Gastrocnemius medialis (tissue), 4 donors: ENCODE results near the gene MYH3. TPM values are rescaled to one million over a fixed set of nuclear protein-coding genes. Genes with fewer than 3 reads are reported as not detected.

Source experiments
- ATAC-seq, 2 donors: fragments of 150-250 bp; one replicate each; pipeline ENCODE4 v1.9.1; 2016
- DNase-seq, 2 donors: peaks; one replicate each; pipeline ENCODE4 v3.0.0-alpha.2; 2019
- H3K27ac ChIP-seq, 4 donors: fragments of 200-600 bp; sonication (generic); 1 replicate in 1 of 4; 2 replicates in 3 of 4; pipeline ENCODE4 v1.5.1; 2016 to 2018; ENCODE audit warnings: mild to moderate bottlenecking in 2 of 4, moderate library complexity in 1 of 4
- H3K27me3 ChIP-seq, 3 donors: fragments of 200-600 bp; sonication (generic) in 2 of 3; 1 replicate in 1 of 3; 2 replicates in 2 of 3; pipeline versions ENCODE4 v1.5.1 to v1.6.0; 2016 to 2019; ENCODE audit warnings: mild to moderate bottlenecking in 1 of 3, moderate library complexity in 1 of 3
- H3K36me3 ChIP-seq, 2 donors: fragments of 200-600 bp; sonication (generic) in 1 of 2; one replicate each; pipeline ENCODE4 v1.5.1; 2017 to 2018
- H3K4me1 ChIP-seq, 2 donors: fragments of 200-600 bp; sonication (generic) in 1 of 2; one replicate each; pipeline ENCODE4 v1.5.1; 2016 to 2017; ENCODE audit warnings: mild to moderate bottlenecking in 2 of 2
- H3K4me3 ChIP-seq, 4 donors: fragments of 200-600 bp; sonication (generic) in 3 of 4; 1 replicate in 1 of 4; 2 replicates in 3 of 4; pipeline ENCODE4 v1.5.1; 2016 to 2019; ENCODE audit warnings: mild to moderate bottlenecking in 2 of 4
- H3K9me3 ChIP-seq, 3 donors: fragments of 200-600 bp; sonication (generic) in 2 of 3; 1 replicate in 1 of 3; 2 replicates in 2 of 3; pipeline ENCODE4 v1.5.1; 2016 to 2019
- CTCF ChIP-seq, 5 experiments: fragments of 450-650 bp in 3 of 5; fragments of 200-600 bp in 2 of 5; sonication (generic) in 2 of 5; IDR thresholded peaks in 4 of 5; conservative IDR thresholded peaks in 1 of 5; 1 replicate in 4 of 5; 2 replicates in 1 of 5; pipeline ENCODE4 v1.5.1; 2016 to 2019; ENCODE audit warnings: antibody characterized with exemption in 5 of 5, mild to moderate bottlenecking in 3 of 5, moderate library complexity in 3 of 5
- POLR2A ChIP-seq, 2 donors: fragments of 450-650 bp; IDR thresholded peaks; one replicate each; pipeline ENCODE4 v1.6.1; 2017; ENCODE audit warnings: antibody characterized with exemption in 2 of 2, mild to moderate bottlenecking in 2 of 2, moderate library complexity in 2 of 2
- in situ Hi-C, 4 donors: fragments of 200-750 bp; cut with MboI; loops; one replicate each; pipeline versions ENCODE4 v1.15.0 to v1.8.0; 2017; ENCODE audit warnings: low sequenced_read_pairs in 4 of 4
- intact Hi-C: fragments of 100-400 bp; cut with DNase I; formaldehyde crosslinking; loops from one replicate; pipeline ENCODE4 v1.15.1; 2023; ENCODE audit warnings: low total_unique reads
- total RNA-seq, 4 donors: library from RNA; depleted of rRNA; stranded (reverse); fragments of >200 nt; gene quantifications; one replicate each; pipeline versions ENCODE4 v1.1.0 to v1.2.3, GENCODE V29; 2016

The MYH3 gene
- total RNA-seq, 4 donors from 2014 or later = 1.5 to 17.6 (median 5.3) TPM

GRCh38 chr17:10638151-10638550 lies 19.0 kb downstream of the MYH3 start:
- H3K4me3 ChIP-seq = no peak overlapping the region
- DNase-seq (no peak), ATAC-seq (no peak)
- no peaks in the 10 kb centered on the region for H3K9me3 ChIP-seq
- TF ChIP-seq POLR2A (IDR thresholded peaks at IDR 0.05) (no peak), CTCF (IDR thresholded peaks at IDR 0.05 in 4 of 5, conservative IDR thresholded peaks at IDR 0.05 in 1 of 5) (no peak)
- H3K4me1 ChIP-seq = no peaks in the 10 kb centered on the region
- intact Hi-C loops (no loop called here), in situ Hi-C loops (loop anchor here in 1 of 4 donors (25.0 kb wide), 1 partner anchor 199 kb away; the partner anchor contains the start of gene PIRT)
- H3K27me3 ChIP-seq = no peaks in the 10 kb centered on the region
- no peak overlapping the region for H3K27ac ChIP-seq
- H3K36me3 ChIP-seq = peaks cover 0 to 76% of the 10 kb centered on the region in 2 donors

GRCh38 chr17:10635290-10635689 lies 21.8 kb downstream of the MYH3 start:
- Histone ChIP-seq H3K4me1 (no peaks in the 10 kb centered on the region), H3K4me3 (no peak overlapping the region), H3K36me3 (peaks cover 0 to 51% of the 10 kb centered on the region in 2 donors), H3K27me3 (no peaks in the 10 kb centered on the region), H3K27ac (no peak overlapping the region), H3K9me3 (no peaks in the 10 kb centered on the region)
- ATAC-seq = no peak
- no peak for DNase-seq
- in situ Hi-C loops = loop anchor here in 1 of 4 donors (25.0 kb wide), 1 partner anchor 202 kb away; the partner anchor contains the start of gene PIRT
- intact Hi-C loops = no loop called here
- TF ChIP-seq POLR2A (IDR thresholded peaks at IDR 0.05) (no peak), CTCF (IDR thresholded peaks at IDR 0.05 in 4 of 5, conservative IDR thresholded peaks at IDR 0.05 in 1 of 5) (no peak)

- TF ChIP-seq CTCF (IDR thresholded peaks at IDR 0.05 in 4 of 5, conservative IDR thresholded peaks at IDR 0.05 in 1 of 5) (no peak), POLR2A (IDR thresholded peaks at IDR 0.05) (no peak)
- Histone ChIP-seq H3K4me3 (no peak overlapping the region), H3K4me1 (no peaks in the 10 kb centered on the region), H3K36me3 (peaks cover 0 to 53% of the 10 kb centered on the region in 2 donors), H3K27me3 (no peaks in the 10 kb centered on the region), H3K27ac (no peak overlapping the region), H3K9me3 (no peaks in the 10 kb centered on the region)
- in situ Hi-C loops (loop anchor here in 1 of 4 donors (25.0 kb wide), 1 partner anchor 203 kb away; the partner anchor contains the start of gene PIRT), intact Hi-C loops (no loop called here)
- DNase-seq (no peak), ATAC-seq (no peak)
Measured at GRCh38 chr17:10633738-10634379, 23.2 kb downstream of the MYH3 start.

- Histone ChIP-seq H3K27me3 (no peaks in the 10 kb centered on the region), H3K4me3 (no peak overlapping the region), H3K27ac (no peak overlapping the region), H3K36me3 (peaks cover 0 to 35% of the 10 kb centered on the region in 2 donors), H3K9me3 (no peaks in the 10 kb centered on the region), H3K4me1 (no peaks in the 10 kb centered on the region)
- intact Hi-C loops (no loop called here), in situ Hi-C loops (loop anchor here in 1 of 4 donors (25.0 kb wide), 1 partner anchor 206 kb away; the partner anchor contains the start of gene PIRT)
- no peak for DNase-seq
- no peak for TF ChIP-seq CTCF (IDR thresholded peaks at IDR 0.05 in 4 of 5, conservative IDR thresholded peaks at IDR 0.05 in 1 of 5)
- ATAC-seq = no peak
Measured at GRCh38 chr17:10631701-10632100, 25.4 kb downstream of the MYH3 start.
